Common myeloid progenitor, CD34-positive (primary cell): ENCODE measurements around the gene CAMTA1.

Experiments used
- CTCF ChIA-PET: fragments of 350-600 bp; sonication (Branson Sonifier 250); formaldehyde crosslinking; loops from one replicate; lab custom pipeline; 2021; ENCODE audit warnings: antibody characterized with exemption; lab: Charles Lee
- POLR2A ChIA-PET: fragments of 350-600 bp; sonication (Branson Sonifier 250); formaldehyde crosslinking; loops from one replicate; lab custom pipeline; 2021; ENCODE audit warnings: antibody characterized with exemption; lab: Charles Lee
- DNase-seq, 3 donors: peaks; one replicate each; pipeline versions ENCODE4 v3.0.0 to v3.0.0-alpha.2; 2013
- H3K27ac ChIP-seq, 2 experiments: 1 replicate in 1 of 2; 2 replicates in 1 of 2; pipeline ENCODE4 v1.7.0; 2013; ENCODE audit warnings: inconsistent platforms in 2 of 2, low read length in 2 of 2, mild to moderate bottlenecking in 2 of 2, low read depth in 1 of 2, moderate library complexity in 1 of 2; ENCODE audit not compliant: severe bottlenecking in 2 of 2, insufficient read depth in 1 of 2, poor library complexity in 1 of 2
- H3K27me3 ChIP-seq, 5 experiments: replicated peaks in 2 of 5; 1 replicate in 3 of 5; 2 replicates in 2 of 5; pipeline versions ENCODE4 v1.6.1 to v1.7.0; 2013; ENCODE audit warnings: low read length in 4 of 5, mild to moderate bottlenecking in 2 of 5, moderate library complexity in 2 of 5, inconsistent platforms in 1 of 5; ENCODE audit not compliant: insufficient read depth in 5 of 5, control insufficient read depth in 4 of 5
- H3K36me3 ChIP-seq, 4 experiments: 1 replicate in 2 of 4; 2 replicates in 2 of 4; pipeline versions ENCODE4 v1.6.1 to v1.7.0; 2013; ENCODE audit warnings: low read length in 3 of 4, control low read depth in 1 of 4, mild to moderate bottlenecking in 1 of 4; ENCODE audit not compliant: control insufficient read depth in 4 of 4, insufficient read depth in 4 of 4
- H3K4me1 ChIP-seq, 4 experiments: 1 replicate in 3 of 4; 2 replicates in 1 of 4; pipeline versions ENCODE4 v1.6.1 to v1.7.1; 2013; ENCODE audit warnings: low read length in 3 of 4, mild to moderate bottlenecking in 3 of 4, control low read depth in 1 of 4, inconsistent platforms in 1 of 4, moderate library complexity in 1 of 4; ENCODE audit not compliant: control insufficient read depth in 4 of 4, insufficient read depth in 4 of 4; ENCODE audit errors: control extremely low read depth in 1 of 4
- H3K4me3 ChIP-seq, 7 experiments: 1 replicate in 4 of 7; 2 replicates in 3 of 7; pipeline versions ENCODE4 v1.5.1 to v1.7.0; 2013; ENCODE audit warnings: mild to moderate bottlenecking in 7 of 7, low read length in 6 of 7, moderate library complexity in 6 of 7, inconsistent platforms in 2 of 7, low read depth in 2 of 7, control low read depth in 1 of 7; ENCODE audit not compliant: insufficient read depth in 4 of 7, control insufficient read depth in 1 of 7; ENCODE audit errors: extremely low read depth in 1 of 7
- H3K9me3 ChIP-seq, 5 experiments: 1 replicate in 4 of 5; 2 replicates in 1 of 5; pipeline versions ENCODE4 v1.6.1 to v1.7.1; 2013; ENCODE audit warnings: low read length in 4 of 5, mild to moderate bottlenecking in 2 of 5, inconsistent platforms in 1 of 5, low read depth in 1 of 5, moderate library complexity in 1 of 5; ENCODE audit not compliant: control insufficient read depth in 4 of 5, insufficient read depth in 2 of 5; ENCODE audit errors: control extremely low read depth in 1 of 5
- WGBS: methylation state at CpG from one replicate; pipeline ENCODE4 v1.1.5; 2013; ENCODE audit not compliant: insufficient coverage; 5-methylcytosine and 5-hydroxymethylcytosine counted together

The CAMTA1 gene

DNA sequence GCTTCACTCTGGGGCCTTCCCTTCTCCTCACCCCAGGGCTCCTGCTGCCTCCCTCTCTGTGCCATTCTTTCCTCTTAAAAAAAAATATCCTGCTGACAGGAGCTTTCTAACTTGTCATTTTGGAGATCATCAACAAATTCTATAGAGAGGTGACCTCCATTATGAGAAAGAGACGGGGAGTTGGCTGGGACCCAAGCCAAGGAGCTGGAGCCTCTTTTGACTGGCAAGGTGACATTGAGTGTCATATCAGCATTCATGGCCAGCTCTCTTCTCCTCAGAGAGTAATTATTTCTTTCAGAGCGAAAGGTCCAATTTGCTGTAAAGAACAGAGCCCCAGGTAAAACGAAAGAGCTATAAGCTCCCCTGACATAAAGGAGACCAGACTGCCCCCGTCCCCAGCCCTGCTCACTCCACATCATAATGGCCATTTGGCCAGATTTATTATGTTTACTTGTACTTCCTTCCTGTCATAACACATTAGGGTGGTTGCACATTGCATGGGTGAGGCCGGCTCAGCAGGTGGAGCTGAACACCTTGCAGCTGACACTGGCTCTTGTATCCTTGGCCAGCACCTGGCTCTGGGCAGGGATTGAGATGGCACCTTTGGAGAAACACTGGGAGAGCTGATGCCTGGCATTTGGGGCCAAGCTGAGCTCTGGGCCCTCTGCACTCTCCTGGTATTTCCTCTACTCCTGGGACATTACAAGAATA is 581.9 kb downstream of the CAMTA1 start:
- CTCF ChIA-PET: no interaction called here
- POLR2A ChIA-PET: no interaction called here
- no peaks in the 10 kb centered on the region for H3K36me3 ChIP-seq
- no peak overlapping the region for H3K27ac ChIP-seq
- peaks cover 0 to 2% (median 0%) of the 10 kb centered on the region in 5 experiments for H3K27me3 ChIP-seq
- 97% methylated on average over 5 of the region's 5 CpGs for whole genome bisulfite sequencing
- H3K9me3 ChIP-seq: no peaks in the 10 kb centered on the region
- no peaks in the 10 kb centered on the region for H3K4me1 ChIP-seq
- DNase-seq: no peak
- H3K4me3 ChIP-seq: no peak overlapping the region

- no peaks in the 10 kb centered on the region for H3K27me3 ChIP-seq
- ChIA-PET POLR2A (no interaction called here), CTCF (no interaction called here)
- H3K27ac ChIP-seq: no peak overlapping the region
- H3K4me1 ChIP-seq: peaks cover 0 to 9% (median 0%) of the 10 kb centered on the region in 4 experiments
- no peaks in the 10 kb centered on the region for H3K9me3 ChIP-seq
- H3K36me3 ChIP-seq: no peaks in the 10 kb centered on the region
- H3K4me3 ChIP-seq: no peak overlapping the region
- no peak for DNase-seq
- 88% methylated on average over 5 of the region's 8 CpGs for WGBS
Measured at GRCh38 chr1:7369866-7370265, 584.6 kb downstream of the CAMTA1 start.

- ChIA-PET CTCF (no interaction called here), POLR2A (no interaction called here)
- 100% methylated on average over 5 of the region's 6 CpGs for WGBS
- Histone ChIP-seq H3K9me3 (no peaks in the 10 kb centered on the region), H3K27ac (no peak overlapping the region), H3K36me3 (no peaks in the 10 kb centered on the region), H3K4me3 (no peak overlapping the region), H3K4me1 (peaks cover 0 to 9% (median 0%) of the 10 kb centered on the region in 4 experiments), H3K27me3 (no peaks in the 10 kb centered on the region)
- DNase-seq: no peak
Measured at GRCh38 chr1:7371926-7372325, 586.7 kb downstream of the CAMTA1 start.

DNA sequence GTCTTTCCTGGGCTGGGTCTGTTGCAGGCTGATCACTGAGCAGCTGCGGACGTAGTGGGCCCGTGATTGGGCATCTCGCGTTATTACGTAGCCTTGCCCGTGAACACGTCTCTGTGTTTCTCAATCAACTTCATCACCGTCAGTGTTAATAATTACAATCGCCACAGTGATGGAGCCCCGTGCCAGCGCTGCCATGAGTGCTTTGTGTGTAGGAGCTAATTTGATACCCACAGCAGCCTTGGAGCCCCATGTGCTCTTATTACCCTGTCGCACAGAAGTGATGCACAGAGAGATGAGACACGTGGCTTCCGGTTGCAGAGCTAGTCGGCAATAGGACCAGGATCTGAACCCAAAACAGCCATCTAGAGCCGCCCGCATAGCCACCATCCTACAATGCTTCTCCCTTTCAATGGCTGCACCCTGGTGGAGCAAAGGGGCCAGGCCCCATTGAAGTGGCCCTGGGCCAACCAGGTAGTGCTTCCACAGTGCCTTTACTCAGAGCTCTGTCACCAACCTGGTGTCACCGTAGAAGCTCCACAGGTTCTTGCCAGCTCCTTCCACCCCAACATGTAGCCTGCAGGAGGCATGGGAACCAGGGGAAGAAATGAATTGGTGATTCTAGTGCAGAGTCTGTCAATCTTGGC is 587.3 kb downstream of the CAMTA1 start:
- no peaks in the 10 kb centered on the region for H3K36me3 ChIP-seq
- H3K27ac ChIP-seq: no peak overlapping the region
- WGBS: 98% methylated on average over 18 of the region's 19 CpGs
- H3K27me3 ChIP-seq: no peaks in the 10 kb centered on the region
- CTCF ChIA-PET: no interaction called here
- DNase-seq: no peak
- H3K4me1 ChIP-seq: peaks cover 0 to 9% (median 0%) of the 10 kb centered on the region in 4 experiments
- H3K4me3 ChIP-seq: no peak overlapping the region
- no peaks in the 10 kb centered on the region for H3K9me3 ChIP-seq
- POLR2A ChIA-PET: no interaction called here

GRCh38 chr1:7373251-7373650 is 588.0 kb downstream of the CAMTA1 start:
- CTCF ChIA-PET: no interaction called here
- Histone ChIP-seq H3K4me1 (peaks cover 0 to 9% (median 0%) of the 10 kb centered on the region in 4 experiments), H3K27me3 (peaks cover 0 to 2% (median 0%) of the 10 kb centered on the region in 5 experiments), H3K9me3 (no peaks in the 10 kb centered on the region), H3K27ac (no peak overlapping the region), H3K36me3 (no peaks in the 10 kb centered on the region), H3K4me3 (no peak overlapping the region)
- POLR2A ChIA-PET: no interaction called here
- WGBS: 98% methylated on average over 7 of the region's 11 CpGs
- no peak for DNase-seq

DNA sequence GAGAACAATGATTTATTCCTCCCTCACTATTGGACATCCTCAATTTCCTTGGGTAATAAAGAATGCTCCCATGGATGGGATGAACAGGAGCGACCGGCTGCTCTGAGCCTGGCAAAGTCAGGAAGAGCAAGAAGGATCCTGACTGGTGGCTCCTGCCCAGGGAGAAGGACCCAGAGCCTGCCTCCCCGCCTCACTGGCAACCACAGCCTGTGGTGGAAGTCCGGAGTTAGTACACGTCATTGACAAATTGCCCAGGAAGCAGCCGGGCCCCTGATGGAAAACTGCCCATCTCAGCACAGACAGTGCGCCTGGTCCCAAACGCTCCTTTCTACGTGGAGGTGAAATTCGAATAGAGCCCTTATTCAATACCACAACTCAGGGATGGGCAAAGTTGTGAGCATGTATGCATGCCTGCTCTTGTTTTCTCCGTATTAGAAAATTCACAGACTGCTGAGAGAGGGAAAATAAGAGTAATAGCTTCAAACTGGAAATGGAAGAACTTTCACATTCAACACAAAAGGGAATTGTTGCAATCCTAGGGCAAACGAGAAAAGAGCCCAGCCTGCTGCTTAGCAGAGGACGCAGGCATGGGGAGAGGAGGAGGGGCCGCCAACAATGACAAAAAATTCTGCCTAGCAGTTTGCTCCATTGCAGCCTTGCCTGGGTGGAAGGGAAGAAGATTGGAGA is 588.8 kb downstream of the CAMTA1 start:
- ChIA-PET POLR2A (no interaction called here), CTCF (no interaction called here)
- Histone ChIP-seq H3K27ac (no peak overlapping the region), H3K4me1 (peaks cover 0 to 9% (median 0%) of the 10 kb centered on the region in 4 experiments), H3K9me3 (no peaks in the 10 kb centered on the region), H3K4me3 (peak overlapping the region in 1 of 7 experiments; percentile 19), H3K27me3 (peaks cover 0 to 5% (median 0%) of the 10 kb centered on the region in 5 experiments), H3K36me3 (no peaks in the 10 kb centered on the region)
- DNase-seq: peak in 2 of 3 donors; percentile 1 to 4
- 15% methylated on average over 9 of the region's 14 CpGs for WGBS
